K562 (cell line): Measurements from ENCODE around the gene PTBP3. TPM values are rescaled to one million over a fixed set of nuclear protein-coding genes. Genes with fewer than 3 reads are reported as not detected.

ENCODE experiments used
- ATAC-seq: fragments of 200-7000 bp; cut with Tn5 transposase; 3 replicates; pipeline ENCODE4 v1.9.1; 2020; ENCODE audit warnings: moderate library complexity
- BruUV-seq: library from RNA; stranded (reverse); fragments of 400-500 nt; replicated peaks from 2 replicates; lab custom pipeline; 2021; lab: Mats Ljungman, UMichigan
- CTCF ChIA-PET: fragments of 300-600 bp; formaldehyde crosslinking; extraction: SDS; loops from one replicate; lab custom pipeline; 2021; ENCODE audit warnings: low intra/inter-chr PET ratio; lab: Yijun Ruan, JAX
- POLR2A ChIA-PET: fragments of 300-600, 350-650 bp; sonication (Branson Sonifier 250); formaldehyde crosslinking; extraction: SDS; loops from one replicate; lab custom pipeline; 2021; ENCODE audit warnings: antibody characterized with exemption, inconsistent platforms; lab: Yijun Ruan, JAX
- DNase-seq, 4 experiments: peaks; one replicate each; pipeline versions ENCODE4 v3.0.0 to v3.0.0-alpha.2; 2011 to 2018; ENCODE audit warnings: low spot score in 3 of 4, mixed read lengths in 3 of 4; ENCODE audit errors: extremely low read depth in 1 of 4
- FAIRE-seq: peaks from 2 replicates; lab custom pipeline; 2011; peaks lifted over from hg19 to GRCh38; lab: Jason Lieb, UNC
- H2AFZ ChIP-seq: 2 replicates; pipeline ENCODE4 v1.6.0; 2011; ENCODE audit warnings: low read depth, low read length, control low read depth, inconsistent platforms
- H3K27ac ChIP-seq: fragments of 200-600 bp; 3 replicates; pipeline ENCODE4 v1.8.0; 2011; ENCODE audit warnings: low read depth, mild to moderate bottlenecking, control low read depth, inconsistent platforms, low read length, moderate library complexity, mixed read lengths; ENCODE audit errors: extremely low read depth
- H3K27me3 ChIP-seq, 2 experiments: fragments of 300-600 bp in 1 of 2; 2 replicates in 1 of 2; 3 replicates in 1 of 2; pipeline versions ENCODE4 v1.6.0 to v1.8.0; 2011; ENCODE audit warnings: inconsistent platforms in 2 of 2, low read length in 2 of 2, mild to moderate bottlenecking in 1 of 2, mixed read lengths in 1 of 2, moderate library complexity in 1 of 2; ENCODE audit not compliant: control insufficient read depth in 2 of 2, insufficient read depth in 2 of 2
- H3K36me3 ChIP-seq: fragments of 300-600 bp; 3 replicates; pipeline ENCODE4 v1.8.0; 2011; ENCODE audit warnings: mild to moderate bottlenecking, low read length, inconsistent platforms; ENCODE audit not compliant: control insufficient read depth, insufficient read depth
- H3K4me1 ChIP-seq, 2 experiments: fragments of 200-600 bp in 1 of 2; replicated peaks in 1 of 2; 2 replicates in 1 of 2; 3 replicates in 1 of 2; pipeline versions ENCODE4 v1.5.1 to v1.8.0; 2011; ENCODE audit warnings: inconsistent platforms in 2 of 2, low read length in 2 of 2, mild to moderate bottlenecking in 1 of 2, mixed read lengths in 1 of 2, moderate library complexity in 1 of 2; ENCODE audit not compliant: control insufficient read depth in 2 of 2, insufficient read depth in 2 of 2
- H3K4me2 ChIP-seq: 2 replicates; pipeline ENCODE4 v1.6.1; 2011; ENCODE audit warnings: low read length, control low read depth, inconsistent platforms, mixed read lengths; ENCODE audit not compliant: insufficient read depth
- H3K4me3 ChIP-seq: fragments of 200-600 bp; sonication (generic), shearing (Covaris generic); 2 replicates; pipeline ENCODE4 v1.5.1; 2016; ENCODE audit warnings: control low read depth, inconsistent platforms
- H3K79me2 ChIP-seq: fragments of 200-600 bp; 3 replicates; pipeline ENCODE4 v1.8.0; 2011; ENCODE audit warnings: low read length, inconsistent platforms; ENCODE audit not compliant: control insufficient read depth, insufficient read depth
- H3K9ac ChIP-seq, 2 experiments: 2 replicates each; pipeline versions ENCODE4 v1.6.0 to v1.6.1; 2011; ENCODE audit warnings: low read depth in 2 of 2, low read length in 2 of 2, control low read depth in 1 of 2, inconsistent platforms in 1 of 2, mild to moderate bottlenecking in 1 of 2, mixed read lengths in 1 of 2; ENCODE audit not compliant: insufficient read depth in 1 of 2
- H3K9me1 ChIP-seq: one replicate; pipeline ENCODE4 v1.6.0; 2011; ENCODE audit warnings: inconsistent platforms, mild to moderate bottlenecking, low read length, moderate library complexity; ENCODE audit not compliant: control insufficient read depth, insufficient read depth
- H3K9me3 ChIP-seq: replicated peaks from 2 replicates; pipeline ENCODE4 v1.5.1; 2011; ENCODE audit warnings: low read depth, low read length, inconsistent platforms; ENCODE audit not compliant: control insufficient read depth, insufficient read depth
- H4K20me1 ChIP-seq: replicated peaks from 2 replicates; pipeline ENCODE4 v1.6.1; 2011; ENCODE audit warnings: low read length, inconsistent platforms, mixed read lengths; ENCODE audit not compliant: control insufficient read depth, insufficient read depth
- RBM17 ChIP-seq: fragments of 200-400 bp; formaldehyde crosslinking; IDR thresholded peaks from 2 replicates; pipeline ENCODE4 v1.6.1; 2017; ENCODE audit warnings: low read depth, mild to moderate bottlenecking, low read length, borderline replicate concordance
- SPI1 ChIP-seq: IDR thresholded peaks from 2 replicates; pipeline ENCODE4 v1.6.1; 2011; ENCODE audit warnings: low read depth, low read length, control low read depth, borderline replicate concordance
- ZNF511 ChIP-seq: sonication (generic); formaldehyde crosslinking; IDR thresholded peaks from 2 replicates; pipeline ENCODE4 v1.8.0; 2022; ENCODE audit warnings: mild to moderate bottlenecking, missing genetic modification reagents
- WGBS: fragments of 100-300 bp; shearing (Covaris generic); methylation state at CpG from one replicate; pipeline ENCODE4 v1.1.6; 2016; ENCODE audit warnings: low coverage, mixed read lengths; ENCODE audit not compliant: insufficient coverage; ENCODE audit errors: missing lambda C conversion rate; 5-methylcytosine and 5-hydroxymethylcytosine counted together
- in situ Hi-C: fragments of 300-500 bp; cut with MboI; formaldehyde crosslinking; loops from 4 replicates; pipeline ENCODE4 v1.15.0; 2018; ENCODE audit warnings: inconsistent platforms, mixed read lengths
- intact Hi-C: fragments of 100-400 bp; cut with micrococcal nuclease; formaldehyde crosslinking; loops from 2 replicates; pipeline ENCODE4 v1.14.2; 2022
- polyA plus RNA-seq, 8 experiments: library from polyadenylated mRNA; depleted of rRNA in 4 of 8; stranded (reverse) in 5 of 8; unstranded in 3 of 8; fragments of >200 nt; fragmentation: Nextera tagmentation in 2 of 8; fragmentation: Illumina TruSeq in 1 of 8; extraction: Ambion mirVana in 2 of 8; extraction: Trizol in 1 of 8; gene quantifications; 2 replicates each; pipeline versions ENCODE4 v1.2.1 to v1.2.3, GENCODE V29; 2011 to 2014; ENCODE audit warnings: inconsistent platforms in 1 of 8, missing spikeins in 1 of 8
- total RNA-seq, 7 experiments: library from RNA; depleted of rRNA in 6 of 7; stranded (reverse); fragments of >200 nt in 6 of 7; fragmentation: Illumina TruSeq in 2 of 7; extraction: Trizol in 2 of 7; gene quantifications; 2 replicates each; pipeline versions ENCODE4 v1.2.1 to v1.2.3, GENCODE V29; 2011 to 2021; ENCODE audit warnings: low replicate concordance in 1 of 7

The PTBP3 gene
- total and polyA plus RNA-seq, 9 of the 15 experiments (the other 6 are each of a cell fraction or from before 2014, with no cell fraction given) = 22.4 to 132 (median 68.0) TPM

- no peaks in the 10 kb centered on the region for H4K20me1 ChIP-seq
- no peaks in the 10 kb centered on the region for H3K27me3 ChIP-seq
- 98% methylated on average over 6 of the region's 7 CpGs for WGBS
- BruUV-seq = no TSS peak
- no peak for DNase-seq
- peaks cover 76% of the 10 kb centered on the region for H3K79me2 ChIP-seq
- H3K4me3 ChIP-seq = no peak overlapping the region
- intact Hi-C loops = loop anchor here (5.0 kb wide), 1 partner anchor 330 kb away; no protein-coding TSS in a partner anchor
- no peak overlapping the region for H3K9ac ChIP-seq
- peaks cover 12 to 21% of the 10 kb centered on the region in 2 experiments for H3K4me1 ChIP-seq
- H3K9me1 ChIP-seq = peaks cover 3% of the 10 kb centered on the region
- POLR2A ChIA-PET = interaction anchor here (0.6 kb wide), 1 partner anchor 205 kb away, joined by 3 read pairs; no protein-coding TSS in a partner anchor
- ATAC-seq = no peak
- no peak for TF ChIP-seq RBM17
- 0 out of 2 replicates have a peak, but pooled peaks have one; percentile 57 for TF ChIP-seq SPI1
- no peak for TF ChIP-seq ZNF511 (CRISPR knock-in tag)
- TF ChIP-seq, all 486 proteins: peak for 1
- Histone ChIP-seq H3K4me2 (no peak overlapping the region), H3K36me3 (peaks cover 10% of the 10 kb centered on the region; the same call in 1 of the 3 replicates), H2AFZ (no peak overlapping the region), H3K27ac (no peak overlapping the region), H3K9me3 (no peaks in the 10 kb centered on the region)
- in situ Hi-C loops = no loop called here
- CTCF ChIA-PET = no interaction called here
- no peak for FAIRE-seq
Observed at GRCh38 chr9:112382066-112382465, 48.6 kb upstream of the PTBP3 start.

- FAIRE-seq (peak; percentile 23), ATAC-seq (0 out of 3 replicates have a peak, but pooled peaks have one; percentile 0), DNase-seq (peak in 2 of 4 experiments; percentile 16 to 40)
- CTCF ChIA-PET = no interaction called here
- Histone ChIP-seq H3K4me2 (peak overlapping the region; percentile 88), H3K9me1 (peaks cover 3% of the 10 kb centered on the region), H3K36me3 (peaks cover 5% of the 10 kb centered on the region; the same call in 1 of the 3 replicates), H3K4me1 (peaks cover 14 to 27% of the 10 kb centered on the region in 2 experiments), H3K27me3 (no peaks in the 10 kb centered on the region), H3K27ac (peak overlapping the region; percentile 71; the same call in 2 of the 3 replicates), H2AFZ (peak overlapping the region; percentile 82), H3K9ac (peak overlapping the region in 1 of 2 experiments; percentile 72; a peak in 2 of 4 replicates), H3K4me3 (peak overlapping the region; percentile 80), H4K20me1 (no peaks in the 10 kb centered on the region), H3K79me2 (peaks cover 76% of the 10 kb centered on the region), H3K9me3 (no peaks in the 10 kb centered on the region)
- intact Hi-C loops (loop anchor here (1.0 to 5.0 kb wide), 2 partner anchors 41 to 331 kb away; no protein-coding TSS in a partner anchor), in situ Hi-C loops (no loop called here)
- BruUV-seq = TSS peak; percentile 58
- WGBS = 22% methylated on average over 7 of the region's 7 CpGs
- POLR2A ChIA-PET = interaction anchor here (1.4 kb wide), 1 partner anchor 8 kb away, joined by 3 read pairs; no protein-coding TSS in a partner anchor
Observed at GRCh38 chr9:112380825-112381221, 47.4 kb upstream of the PTBP3 start.
